Measurements from ENCODE around the gene RSPO1.

- TF ChIP-seq DR1 (CRISPR knock-in tag; IDR thresholded peaks at IDR 0.05) (no peak), ZNF430 (CRISPR knock-in tag; IDR thresholded peaks at IDR 0.05) (no peak), MXI1 (IDR thresholded peaks at IDR 0.05; ENCODE audit: borderline replicate concordance, low read depth, low read length) (no peak), CBX5 (CRISPR knock-in tag; IDR thresholded peaks at IDR 0.05; ENCODE audit: borderline replicate concordance) (no peak), SRSF9 (IDR thresholded peaks at IDR 0.05; ENCODE audit: borderline replicate concordance, insufficient read depth, low read depth, low read length, poor library complexity, severe bottlenecking) (no peak), IKZF1 (IDR thresholded peaks at IDR 0.05) (no peak), CTCF (CRISPR knock-in tag; IDR thresholded peaks at IDR 0.05) (no peak), ZFP1 (CRISPR knock-in tag; IDR thresholded peaks at IDR 0.05) (no peak), MAX (IDR thresholded peaks at IDR 0.05) (no peak), ZNF644 (CRISPR knock-in tag; IDR thresholded peaks at IDR 0.05; ENCODE audit: low read depth) (no peak), ZBTB39 (CRISPR knock-in tag; IDR thresholded peaks at IDR 0.05) (no peak), CREM (IDR thresholded peaks at IDR 0.05) (no peak), CREM (CRISPR knock-in tag; IDR thresholded peaks at IDR 0.05) (no peak), ZNF20 (CRISPR knock-in tag; IDR thresholded peaks at IDR 0.05) (no peak)
Measured at GRCh38 chr1:37621326-37621870, 13.3 kb downstream of the RSPO1 start.
